ENCODE results near the gene EID1.
"Not testable (repeated sequence)": the region's sequence is repeated elsewhere in the genome, so short reads cannot be mapped to it uniquely, and the experiment has no call there.

Gene EID1

DNA sequence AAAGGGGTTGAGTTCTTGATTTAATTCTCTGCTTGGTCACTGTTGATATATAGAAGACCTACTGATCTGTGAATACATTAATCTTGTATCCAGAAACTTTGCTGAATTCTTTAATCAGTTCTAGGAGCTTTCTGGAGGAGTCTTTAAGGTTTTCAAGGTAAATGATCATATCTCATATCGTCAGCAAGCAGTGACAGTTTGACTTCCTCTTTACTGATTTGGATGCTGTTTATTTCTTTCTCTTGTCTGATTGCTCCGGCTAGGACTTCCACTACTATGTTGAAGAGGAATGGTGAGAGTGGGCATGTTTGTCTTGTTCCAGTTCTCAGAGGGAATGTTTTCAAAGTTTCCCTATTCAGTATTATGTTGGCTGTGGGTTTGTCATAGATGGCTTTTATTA lies 31.4 kb downstream of the EID1 start:
- not testable (repeated sequence) for DNase-seq (ENCODE audit: low spot score)

DNA sequence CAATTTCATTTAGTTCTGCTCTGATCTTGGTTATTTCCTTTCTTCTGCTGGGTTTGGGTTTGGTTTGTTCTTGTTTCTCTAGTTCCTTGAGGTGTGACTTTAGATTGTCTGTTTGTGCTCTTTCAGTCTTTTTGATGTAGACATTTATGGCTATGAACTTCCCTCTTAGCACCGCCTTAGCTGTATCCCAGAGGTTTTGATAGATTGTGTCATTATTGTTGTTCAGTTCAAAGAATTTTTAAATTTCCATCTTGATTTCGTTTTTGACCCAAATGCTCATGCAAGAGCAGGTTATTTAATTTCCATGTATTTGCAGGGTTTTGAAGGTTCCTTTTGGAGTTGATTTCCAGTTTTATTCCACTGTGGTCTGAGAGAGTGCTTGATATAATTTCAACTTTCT lies 32.6 kb downstream of the EID1 start:
- DNase-seq (ENCODE audit: low spot score), result not testable (repeated sequence)

DNA sequence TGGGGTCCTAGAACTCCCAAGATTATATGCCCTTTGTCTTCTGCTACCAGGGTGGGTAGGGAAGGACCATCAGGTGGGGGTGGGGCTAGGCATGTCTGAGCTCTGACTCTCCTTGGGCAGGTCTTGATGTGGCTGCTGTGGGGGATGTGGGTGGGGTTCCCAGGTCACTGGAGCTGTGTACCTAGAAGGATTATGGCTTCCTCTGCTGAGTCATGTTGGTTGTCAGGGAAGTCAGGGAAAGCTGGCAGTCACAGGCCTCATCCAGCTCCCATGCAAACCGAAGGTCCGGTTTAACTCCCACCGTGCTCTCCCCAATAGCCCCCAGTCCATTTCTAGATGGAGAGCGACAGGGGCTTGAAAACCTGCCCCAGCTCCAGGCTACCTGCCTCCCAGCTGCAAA lies 35.2 kb downstream of the EID1 start:
- no peak for DNase-seq (ENCODE audit: low spot score)

GRCh38 chr15:48914717-48915116 lies 36.8 kb downstream of the EID1 start:
- no peak for DNase-seq (ENCODE audit: low spot score)

DNA sequence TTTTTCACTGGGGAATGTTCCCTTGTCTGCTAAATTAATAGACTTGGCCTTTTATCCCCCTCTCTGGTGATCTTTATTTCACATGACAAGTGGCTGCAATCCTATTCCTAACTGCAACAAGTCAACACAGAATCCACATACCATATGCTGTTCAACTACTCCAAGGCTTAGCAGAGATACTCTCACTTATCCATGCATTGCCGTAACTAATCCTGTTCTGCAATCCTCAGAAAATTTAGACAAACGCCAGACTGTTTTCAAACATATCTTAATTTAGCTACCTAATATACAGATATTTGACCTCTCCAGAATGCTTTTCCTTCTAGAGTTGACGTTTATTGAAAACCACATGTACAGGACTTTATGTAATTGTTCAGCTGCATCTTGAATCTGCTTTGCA lies 37.9 kb downstream of the EID1 start:
- DNase-seq (ENCODE audit: low spot score), result no peak

DNA sequence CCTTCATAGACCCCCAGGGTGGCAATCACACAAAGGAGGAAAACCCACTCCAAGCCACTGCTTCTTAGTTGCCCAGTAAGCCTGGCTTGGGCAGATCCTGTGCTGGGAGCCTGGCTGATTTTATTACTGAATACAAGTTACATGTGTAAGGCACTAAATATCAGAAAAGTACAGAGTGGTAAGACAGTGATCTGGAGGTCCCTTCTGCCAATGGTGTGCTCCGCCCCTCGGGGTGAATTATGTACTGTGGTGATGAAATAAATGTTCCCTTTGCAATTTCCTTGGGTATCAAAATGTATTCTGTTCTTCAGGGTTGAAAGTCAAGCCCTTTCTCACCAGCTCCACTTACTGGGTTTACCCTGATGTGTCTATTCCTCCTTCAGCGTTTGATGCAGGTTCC lies 38.8 kb downstream of the EID1 start:
- DNase-seq (ENCODE audit: low spot score), result no peak

DNA sequence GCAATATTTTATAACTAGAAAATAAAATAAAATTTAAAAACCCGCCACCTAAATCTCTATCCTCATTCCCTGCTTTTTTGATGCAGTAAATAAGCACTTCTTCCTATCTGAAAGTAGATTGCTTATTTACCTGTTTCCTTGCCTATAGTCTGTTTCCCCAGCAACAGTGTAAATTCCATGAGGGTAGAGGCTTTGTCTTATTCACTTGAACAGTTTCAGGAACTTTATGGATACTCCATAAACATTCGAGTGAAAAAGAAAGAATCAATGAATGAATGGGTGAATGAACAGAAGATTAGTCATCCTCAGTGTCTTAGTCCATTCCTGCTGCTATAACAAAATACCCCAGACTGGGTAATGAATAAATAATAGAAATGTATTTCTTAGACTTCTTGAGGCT lies 44.1 kb downstream of the EID1 start:
- DNase-seq (ENCODE audit: low spot score), result no peak

DNA sequence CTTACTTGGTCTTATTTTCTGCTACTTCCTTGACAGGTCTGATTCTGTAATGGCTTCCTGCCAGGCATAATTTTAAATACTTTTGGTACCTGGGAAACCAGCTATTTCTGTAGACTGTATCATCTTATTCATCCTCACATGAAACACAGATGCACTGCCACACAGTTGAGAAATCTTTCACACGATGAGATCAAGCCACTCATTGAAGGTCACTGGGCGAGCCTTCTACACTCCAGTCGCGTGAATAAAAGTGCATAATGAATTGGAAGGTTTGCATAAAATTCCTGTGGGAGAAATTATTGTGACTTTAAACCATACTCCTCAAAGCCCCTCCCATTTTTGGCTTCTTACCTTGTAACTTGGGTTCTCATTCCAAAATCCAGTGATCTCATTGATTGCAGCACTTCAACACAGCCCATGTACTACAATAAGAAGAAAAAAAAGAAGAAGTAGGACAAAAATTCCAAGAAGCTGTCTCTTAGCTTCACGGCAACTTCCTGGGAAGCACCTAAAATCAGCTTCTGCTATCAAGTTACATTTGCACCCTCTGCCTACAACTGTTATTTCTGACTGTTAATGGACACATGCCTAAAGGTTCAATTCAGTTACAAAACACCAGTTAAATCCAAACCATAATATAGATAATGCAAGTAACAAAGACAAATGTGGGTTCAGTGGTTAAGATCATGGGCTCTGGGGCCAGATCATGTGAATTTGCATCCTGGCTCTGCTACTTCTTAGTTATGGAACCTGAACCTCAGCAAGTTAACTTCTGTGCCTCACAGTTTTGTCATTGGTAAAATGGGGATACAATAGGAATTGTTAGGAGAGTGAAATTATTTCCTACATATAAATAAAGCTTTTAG lies 46.8 kb downstream of the EID1 start:
- no peak for DNase-seq (ENCODE audit: low spot score)

- DNase-seq (ENCODE audit: low spot score), result no peak
Measured at GRCh38 chr15:48925714-48926223, 47.8 kb downstream of the EID1 start.

- no peak for DNase-seq (ENCODE audit: low spot score)
Measured at GRCh38 chr15:48928877-48929538, 51.1 kb downstream of the EID1 start.

DNA sequence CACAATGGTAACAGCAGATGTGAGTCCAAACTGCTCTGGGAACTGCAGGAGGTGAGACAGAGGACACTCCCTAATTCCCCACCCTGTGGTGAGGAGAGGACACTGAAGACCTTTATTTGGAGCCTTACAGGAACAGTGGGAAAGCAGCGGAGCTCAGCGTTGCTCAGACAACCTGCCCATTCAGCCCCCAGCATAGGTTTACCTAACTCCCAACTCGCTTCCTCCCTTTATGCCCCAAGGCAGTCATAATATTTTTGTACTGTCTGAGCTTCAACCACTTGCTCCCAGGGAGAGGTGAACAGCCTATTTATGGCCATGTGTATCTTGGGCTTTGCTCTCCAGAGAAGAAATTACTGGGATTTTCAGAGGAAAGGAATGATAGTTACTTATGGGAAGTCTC lies 51.7 kb downstream of the EID1 start:
- no peak for DNase-seq (ENCODE audit: low spot score)
